ENCODE results near the gene PODXL2.

- TF ChIP-seq CTCF (conservative IDR thresholded peaks at IDR 0.05; ENCODE audit: low read depth, low read length) (no peak), EZH2 (IDR thresholded peaks at IDR 0.05; ENCODE audit: borderline replicate concordance, low read depth, low read length, poor library complexity, severe bottlenecking) (no peak)
Measured at GRCh38 chr3:127629467-127630403, 750 bp downstream of the PODXL2 start.

Measured in A673 (cell line).